Measurements from ENCODE around the gene GLP1R.

DNA sequence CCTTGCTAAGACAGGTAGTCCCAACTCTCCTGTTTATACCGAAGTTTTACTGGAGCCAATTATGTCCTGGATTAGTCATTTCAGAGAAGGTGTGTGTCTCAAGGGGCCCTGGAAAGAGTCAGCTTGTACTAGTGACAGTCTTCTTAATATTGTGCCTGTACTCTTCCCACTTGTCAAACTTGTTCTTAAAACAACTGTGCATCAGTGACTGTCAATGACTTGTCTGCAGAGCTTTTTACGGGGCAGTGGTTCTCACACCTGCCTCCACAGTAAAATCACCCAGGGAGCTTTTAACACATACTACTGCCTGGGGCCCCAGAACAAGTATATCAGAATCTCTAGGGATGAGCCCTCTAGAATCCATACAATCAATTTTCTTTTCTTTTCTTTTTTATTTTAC, 28.4 kb upstream of the GLP1R start:
- TF ChIP-seq, protein P1, sequence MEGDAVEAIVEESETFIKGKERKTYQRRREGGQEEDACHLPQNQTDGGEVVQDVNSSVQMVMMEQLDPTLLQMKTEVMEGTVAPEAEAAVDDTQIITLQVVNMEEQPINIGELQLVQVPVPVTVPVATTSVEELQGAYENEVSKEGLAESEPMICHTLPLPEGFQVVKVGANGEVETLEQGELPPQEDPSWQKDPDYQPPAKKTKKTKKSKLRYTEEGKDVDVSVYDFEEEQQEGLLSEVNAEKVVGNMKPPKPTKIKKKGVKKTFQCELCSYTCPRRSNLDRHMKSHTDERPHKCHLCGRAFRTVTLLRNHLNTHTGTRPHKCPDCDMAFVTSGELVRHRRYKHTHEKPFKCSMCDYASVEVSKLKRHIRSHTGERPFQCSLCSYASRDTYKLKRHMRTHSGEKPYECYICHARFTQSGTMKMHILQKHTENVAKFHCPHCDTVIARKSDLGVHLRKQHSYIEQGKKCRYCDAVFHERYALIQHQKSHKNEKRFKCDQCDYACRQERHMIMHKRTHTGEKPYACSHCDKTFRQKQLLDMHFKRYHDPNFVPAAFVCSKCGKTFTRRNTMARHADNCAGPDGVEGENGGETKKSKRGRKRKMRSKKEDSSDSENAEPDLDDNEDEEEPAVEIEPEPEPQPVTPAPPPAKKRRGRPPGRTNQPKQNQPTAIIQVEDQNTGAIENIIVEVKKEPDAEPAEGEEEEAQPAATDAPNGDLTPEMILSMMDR (IDR thresholded peaks at IDR 0.05 in 2 of 3, conservative IDR thresholded peaks at IDR 0.05 in 1 of 3; ENCODE audit: borderline replicate concordance in 1 of 3, insufficient read depth in 1 of 3, low read depth in 2 of 3, low read length in 2 of 3), result no peak
- TF ChIP-seq POLR2A (IDR thresholded peaks at IDR 0.05; ENCODE audit: borderline replicate concordance, extremely low read depth, insufficient read depth, insufficient read length) (no peak), SIN3A (IDR thresholded peaks at IDR 0.05; ENCODE audit: low read depth) (no peak), RAD21 (IDR thresholded peaks at IDR 0.05; ENCODE audit: low read depth) (no peak)
